Thyroid gland (tissue), 4 donors: Measurements from ENCODE around the gene TMEM11.

Source experiments
- CTCF ChIP-seq, 6 experiments: fragments of 200-600 bp in 3 of 6; fragments of 450-650 bp in 3 of 6; sonication (generic) in 3 of 6; IDR thresholded peaks; one replicate each; pipeline ENCODE4 v1.5.1; 2016 to 2019; ENCODE audit warnings: antibody characterized with exemption in 6 of 6, mild to moderate bottlenecking in 2 of 6, inconsistent platforms in 1 of 6, moderate library complexity in 1 of 6
- POLR2A ChIP-seq, 2 donors: fragments of 450-650 bp; IDR thresholded peaks; one replicate each; pipeline ENCODE4 v1.6.1; 2017; ENCODE audit warnings: antibody characterized with exemption in 2 of 2, mild to moderate bottlenecking in 2 of 2, moderate library complexity in 1 of 2

GRCh38 chr17:21214777-21215541, 998 bp upstream of the TMEM11 start:
- TF ChIP-seq CTCF (IDR thresholded peaks at IDR 0.05) (no peak), POLR2A (IDR thresholded peaks at IDR 0.05) (no peak)
